GM19240 (cell line): ENCODE data around the gene WDR53.
"Not testable (repeated sequence)": the region's sequence is repeated elsewhere in the genome, so short reads cannot be mapped to it uniquely, and the experiment has no call there.

Source experiments
- DNase-seq: peaks from one replicate; pipeline ENCODE4 v3.0.0; 2011; ENCODE audit warnings: low spot score; ENCODE audit not compliant: insufficient read length

Gene WDR53

GRCh38 chr3:196518966-196519717 is 49.2 kb downstream of the WDR53 start:
- no peak for DNase-seq

DNA sequence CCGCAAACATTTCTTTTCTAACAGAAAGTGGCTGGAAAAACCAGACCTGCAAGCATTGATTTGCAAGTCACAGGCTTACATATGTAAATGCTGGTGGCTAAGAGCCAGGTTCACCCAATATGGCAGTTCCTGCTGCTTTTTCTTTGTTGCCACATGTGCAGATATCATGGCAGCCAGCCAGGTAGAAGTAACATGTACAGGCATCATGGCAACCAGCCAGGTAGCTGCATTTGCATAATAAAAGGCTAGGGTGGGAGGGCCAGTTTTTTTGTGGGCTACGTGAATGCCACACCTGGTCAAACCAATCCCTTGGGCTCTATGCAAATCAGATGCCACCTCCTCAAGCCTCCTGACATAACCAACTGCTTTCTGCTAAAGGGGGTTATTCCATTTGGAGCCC is 50.4 kb downstream of the WDR53 start:
- DNase-seq = no peak

GRCh38 chr3:196517162-196517800 is 51.1 kb downstream of the WDR53 start:
- DNase-seq = no peak

DNA sequence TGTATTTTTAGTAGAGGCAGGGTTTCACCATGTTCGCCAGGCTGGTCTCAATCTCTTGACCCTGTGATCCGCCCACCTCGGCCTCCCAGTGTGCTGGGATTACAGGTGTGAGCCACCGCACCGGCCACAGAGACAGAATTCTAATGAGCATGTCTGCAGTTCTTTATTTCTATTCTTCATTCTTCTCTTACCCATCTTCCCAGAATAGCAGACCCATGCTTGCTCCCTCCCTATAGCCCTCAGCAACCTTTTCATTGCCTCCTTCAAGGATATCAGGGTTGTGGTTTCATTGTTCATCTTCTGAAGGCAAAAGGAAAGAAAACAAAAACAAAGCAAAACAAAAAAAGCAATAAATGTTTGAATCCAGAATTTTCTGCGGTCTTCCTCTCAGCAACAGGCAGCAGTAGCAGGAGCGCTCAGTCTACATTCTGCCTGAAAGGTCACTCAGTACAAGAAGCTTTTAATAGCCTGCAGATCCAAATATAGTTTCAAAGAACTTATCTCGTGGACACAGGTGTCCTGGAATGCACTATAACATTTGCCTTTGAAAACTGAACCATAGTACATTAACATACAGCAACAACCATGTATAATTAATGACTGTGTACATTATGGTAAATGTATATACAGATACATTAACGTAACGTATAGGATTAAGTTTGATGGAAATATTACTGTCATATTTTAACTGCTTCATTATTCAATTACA is 53.3 kb downstream of the WDR53 start, which contains the start of gene SMCO1:
SMCO1 (minus strand) TSS at position 434 of the 709 bp plus-strand sequence; CDS start at position 297, 137 bp downstream.
- no peak for DNase-seq

- no peak for DNase-seq
Observed at GRCh38 chr3:196514350-196514716, 54.0 kb downstream of the WDR53 start.

DNA sequence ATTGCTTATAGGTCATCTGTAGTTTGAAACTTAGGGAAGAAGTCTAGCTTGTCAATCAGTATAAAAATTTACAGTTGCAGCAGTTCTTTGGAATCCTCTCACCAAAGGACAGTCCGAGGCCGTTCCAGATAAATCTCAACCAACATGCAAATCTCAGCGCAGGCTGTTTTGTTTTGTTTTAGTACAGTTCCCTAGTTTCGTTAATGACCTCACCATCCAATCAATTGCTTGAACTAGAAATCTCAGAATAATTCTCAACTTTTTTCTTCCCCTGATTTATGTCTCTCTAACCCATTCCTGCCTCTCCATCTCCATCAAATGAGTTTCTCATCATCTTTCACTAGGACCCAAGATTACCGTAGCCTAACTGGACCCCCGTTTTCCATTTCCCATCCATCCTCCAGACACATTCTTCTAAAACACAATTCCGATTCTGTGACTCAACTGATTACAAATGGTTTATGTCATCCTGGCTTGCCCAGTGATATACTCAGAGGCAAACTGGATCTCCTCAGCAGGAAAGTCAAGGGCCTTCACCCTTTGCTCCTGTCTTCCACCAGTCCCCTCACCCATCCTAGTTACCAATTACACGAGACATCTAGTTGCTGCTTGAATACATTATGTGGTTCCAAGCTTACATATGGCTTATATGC is 54.5 kb downstream of the WDR53 start:
- DNase-seq = no peak

GRCh38 chr3:196511646-196512425 is 56.5 kb downstream of the WDR53 start:
- DNase-seq = not testable (repeated sequence)

GRCh38 chr3:196511108-196511507 is 57.2 kb downstream of the WDR53 start:
- DNase-seq = not testable (repeated sequence)

- DNase-seq = no peak
Observed at GRCh38 chr3:196506687-196507086, 61.7 kb downstream of the WDR53 start.

DNA sequence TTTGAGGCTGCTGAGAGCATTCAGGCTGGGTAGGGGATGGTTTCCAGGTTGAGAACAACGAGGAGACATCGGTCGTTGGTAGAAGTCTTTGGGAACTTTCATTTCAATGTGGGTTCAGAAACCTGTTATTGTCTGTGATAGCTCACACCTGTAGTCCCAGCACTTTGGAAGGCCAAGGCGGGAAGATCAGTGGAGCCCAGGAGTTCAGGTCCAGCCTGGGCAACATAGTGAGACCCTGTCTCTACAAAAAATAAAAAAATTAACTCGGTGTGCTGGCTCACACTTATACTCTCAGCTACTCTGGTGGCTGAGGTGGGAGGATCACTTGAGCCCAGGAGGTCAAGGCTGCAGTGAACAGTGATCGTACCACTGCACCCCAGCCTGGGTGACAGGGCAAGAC is 63.8 kb downstream of the WDR53 start:
- DNase-seq = no peak
